NCI-H1417 treated with DMSO at 0.1 percent for 48 hours (cell line): ENCODE results near the gene CCDC13.

Experiments used
- DNase-seq: peaks from one replicate; lab custom pipeline; 2025; lab: John Stamatoyannopoulos, UW

Gene CCDC13

DNA sequence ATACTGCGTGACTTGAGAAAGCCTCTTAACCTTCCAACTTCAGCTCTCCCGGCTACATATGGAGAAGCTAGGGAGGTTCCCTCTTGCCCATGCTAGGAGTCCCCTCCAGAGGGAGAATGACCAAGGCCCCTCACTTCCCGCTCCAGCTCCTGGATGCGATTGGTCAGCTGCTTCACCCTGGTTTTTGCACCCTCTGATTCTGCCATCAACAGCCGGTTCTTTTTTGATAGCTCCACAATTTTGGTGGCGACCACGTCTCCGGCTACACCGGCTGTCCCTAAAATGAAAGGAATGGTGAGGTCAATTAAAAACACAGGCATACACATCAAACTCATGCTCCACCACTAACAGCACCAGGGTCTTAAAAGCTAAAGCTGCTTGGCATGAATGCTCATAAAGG is 20.6 kb downstream of the CCDC13 start:
- no peak for DNase-seq

DNA sequence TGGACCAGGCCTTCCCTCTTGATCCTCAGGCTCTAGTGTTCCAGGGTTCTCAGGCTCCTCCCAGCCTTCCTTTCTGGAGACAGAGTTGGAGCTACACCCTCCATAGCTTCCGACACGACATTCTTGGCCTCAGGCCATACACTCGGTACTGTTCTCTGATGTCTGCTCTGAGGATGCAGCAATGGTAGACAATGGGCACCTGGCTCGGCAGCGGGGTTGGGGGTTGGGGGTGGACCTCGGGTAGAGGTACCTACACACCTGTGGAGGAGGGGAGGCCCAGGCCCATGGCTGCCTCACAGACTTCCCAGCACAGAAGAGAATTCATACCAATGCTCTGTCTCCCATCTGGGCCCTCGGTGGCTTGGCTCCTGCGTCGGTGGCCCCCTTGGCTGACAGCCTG is 21.4 kb downstream of the CCDC13 start:
- no peak for DNase-seq

DNA sequence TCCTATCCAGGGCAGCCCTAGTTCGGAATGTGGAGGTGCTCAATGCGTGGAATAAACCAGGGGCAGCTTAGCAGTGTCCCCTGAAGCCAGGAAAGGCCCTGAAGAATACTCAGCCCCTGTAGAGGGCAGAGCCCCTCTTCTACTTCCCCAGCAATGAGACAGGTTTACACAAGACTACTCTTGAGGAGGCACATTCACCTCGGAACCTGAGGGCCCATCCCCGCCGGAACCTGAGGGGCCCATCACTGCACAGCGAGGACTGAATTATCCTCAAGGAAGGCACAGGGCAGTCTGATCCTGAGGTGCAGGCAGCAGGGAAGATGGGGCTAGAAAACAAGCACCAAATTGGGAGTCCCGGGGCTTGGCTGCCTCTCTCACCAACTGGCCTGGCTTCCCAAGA is 22.2 kb downstream of the CCDC13 start:
- no peak for DNase-seq

DNA sequence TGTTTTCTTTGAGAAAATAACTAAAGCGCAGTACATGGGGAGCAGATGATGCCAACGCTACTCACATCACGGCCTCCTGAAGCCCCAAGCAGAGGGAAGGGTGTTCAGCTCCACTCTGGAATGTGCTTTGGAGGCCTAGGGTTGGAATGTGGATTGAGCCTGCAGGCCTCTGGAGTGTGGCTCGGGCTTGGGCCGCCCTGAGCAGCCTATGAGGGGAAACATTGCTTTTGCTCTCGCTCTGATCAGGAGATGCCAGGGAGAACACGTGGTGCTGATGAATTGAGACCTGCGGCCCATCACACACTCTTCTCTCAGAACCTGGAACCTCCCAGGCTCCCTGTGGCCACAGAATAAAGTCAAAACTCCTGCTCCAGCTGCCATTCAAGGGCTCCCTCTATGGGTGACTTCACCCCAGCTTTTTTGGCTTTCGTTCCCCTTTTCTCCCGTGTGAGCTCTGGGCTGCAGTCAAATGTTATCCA is 23.3 kb downstream of the CCDC13 start:
- DNase-seq = no peak

DNA sequence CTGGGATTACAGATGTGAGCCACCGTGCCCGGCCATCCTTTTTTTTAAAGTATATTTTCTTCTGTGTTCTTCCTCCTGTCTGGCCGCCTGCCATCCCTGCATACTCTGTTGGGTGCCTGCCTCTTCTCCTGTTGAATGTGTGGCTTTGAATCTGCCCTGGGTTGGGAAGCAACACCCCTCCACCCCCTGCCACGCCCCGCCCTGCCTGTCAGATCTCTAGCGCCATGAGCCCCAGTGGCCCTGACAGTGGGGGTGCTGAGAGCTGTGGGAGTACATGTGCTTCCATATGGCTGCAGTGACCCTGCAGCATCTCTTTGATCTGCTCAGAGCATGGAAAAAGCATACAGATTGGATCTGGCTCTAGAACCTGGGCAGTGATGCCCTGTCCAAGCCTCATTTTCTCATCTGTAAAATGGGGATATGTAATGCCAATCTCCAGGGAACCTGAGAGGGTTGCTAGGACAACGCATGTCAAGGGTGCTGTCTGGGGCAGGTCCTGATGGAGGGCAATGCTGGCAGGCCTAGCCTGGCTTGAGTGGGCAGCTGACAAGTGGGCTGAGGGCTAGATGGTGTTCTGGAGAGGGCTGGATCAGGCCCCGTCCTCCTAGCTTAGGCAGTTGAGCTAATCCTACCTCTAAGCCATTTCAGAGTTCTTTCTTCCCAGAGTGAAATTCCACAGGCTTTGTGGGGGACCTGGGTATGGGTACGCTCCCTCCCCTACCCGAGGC is 23.9 kb downstream of the CCDC13 start:
- DNase-seq = no peak

DNA sequence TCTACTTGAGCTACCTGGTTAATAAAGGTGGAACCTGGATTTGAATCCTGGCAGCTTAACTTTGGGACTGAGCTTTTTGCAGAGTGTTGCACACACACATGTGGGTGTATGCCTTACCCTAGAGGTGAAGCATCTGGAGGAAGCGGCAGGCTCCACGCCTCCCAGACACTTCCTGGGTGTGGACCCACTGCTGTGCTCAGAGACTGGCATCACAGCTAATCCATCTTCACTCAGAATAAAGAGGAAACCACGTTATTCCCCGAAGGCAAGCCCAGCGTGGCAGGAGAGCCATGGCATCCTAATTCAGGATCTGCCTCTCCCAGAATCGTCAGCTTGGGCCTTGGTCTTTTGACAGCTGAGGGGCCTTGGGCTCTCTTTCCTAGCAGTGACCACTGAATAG is 25.5 kb downstream of the CCDC13 start:
- no peak for DNase-seq

DNA sequence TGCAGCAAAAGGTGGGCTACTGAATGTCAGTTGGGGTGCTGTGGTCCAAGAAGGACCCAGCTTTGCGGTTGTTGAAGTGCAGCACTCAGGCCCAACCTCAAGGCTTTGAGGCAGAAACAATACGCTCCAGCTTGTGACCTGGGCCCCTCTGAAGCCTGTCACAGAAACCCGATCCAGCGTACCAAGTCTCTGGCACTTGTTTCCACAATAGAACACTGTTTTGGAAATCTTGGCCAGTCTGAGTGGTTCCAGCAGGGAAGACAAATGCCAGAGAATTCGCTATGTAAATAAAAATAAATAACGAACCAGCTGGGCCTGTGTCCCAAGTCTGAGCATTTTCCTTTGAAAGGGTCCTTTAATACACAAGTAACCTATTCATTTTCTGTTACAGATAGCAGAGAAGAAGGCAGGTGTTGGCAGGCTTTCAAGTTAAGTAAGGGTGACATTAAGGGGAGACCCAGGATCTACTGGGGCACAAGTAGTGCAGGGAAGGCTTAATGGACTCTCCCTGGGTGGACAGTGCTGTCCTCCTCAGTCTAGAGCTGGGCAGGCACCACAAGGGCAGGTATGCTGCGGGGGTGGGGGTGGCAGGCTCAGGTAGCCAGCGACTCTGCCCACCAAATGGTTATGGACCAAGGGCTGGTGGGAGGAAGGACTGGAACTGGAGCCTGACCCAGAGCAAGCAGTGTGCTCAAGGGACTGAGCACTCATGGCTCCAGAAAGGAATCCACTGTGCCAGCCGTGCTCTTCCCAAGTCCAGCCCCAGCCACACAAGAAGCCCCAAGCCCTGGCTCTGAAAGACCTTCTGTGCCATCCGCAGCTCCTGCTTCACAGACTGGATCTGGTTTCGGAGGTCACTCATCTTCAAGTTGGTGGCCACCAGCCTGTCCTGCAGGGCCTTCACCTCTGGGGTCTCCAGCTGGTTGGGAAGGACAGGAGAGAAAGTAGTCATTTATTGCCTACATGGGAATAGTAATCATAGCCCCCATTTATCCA is 26.3 kb downstream of the CCDC13 start:
- DNase-seq = no peak

DNA sequence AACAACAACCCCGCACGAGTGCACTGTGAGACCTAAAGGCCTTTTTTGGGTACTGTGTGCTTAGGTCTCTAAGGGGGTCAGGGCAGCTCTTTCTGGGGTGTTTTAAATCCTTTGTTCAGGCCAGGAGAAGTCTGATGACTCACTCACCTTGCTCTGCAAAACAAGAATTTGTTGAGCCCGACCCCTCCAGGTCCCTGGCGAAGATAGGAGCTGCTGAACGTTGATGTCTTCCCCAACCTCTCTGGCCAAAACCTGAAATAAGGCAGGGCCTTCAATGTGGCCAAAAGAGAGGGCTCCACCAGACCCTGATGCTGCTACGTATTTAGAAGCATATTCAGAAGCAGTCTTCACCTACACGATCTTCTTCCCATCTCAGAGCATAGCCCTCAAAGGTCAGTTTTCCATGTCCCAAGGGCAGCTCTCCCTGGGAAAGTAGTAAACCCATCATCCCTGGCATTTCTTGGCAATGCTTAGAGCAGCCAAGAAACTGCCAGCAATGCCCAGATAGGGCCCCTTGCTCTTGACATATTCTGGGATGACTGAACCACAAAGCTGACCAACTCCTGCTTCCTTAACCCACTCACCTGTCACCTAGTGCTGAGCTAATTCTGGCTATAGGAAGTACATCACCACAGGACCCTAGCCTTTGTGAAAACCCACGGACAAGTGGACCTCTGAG is 27.1 kb downstream of the CCDC13 start:
- no peak for DNase-seq

DNA sequence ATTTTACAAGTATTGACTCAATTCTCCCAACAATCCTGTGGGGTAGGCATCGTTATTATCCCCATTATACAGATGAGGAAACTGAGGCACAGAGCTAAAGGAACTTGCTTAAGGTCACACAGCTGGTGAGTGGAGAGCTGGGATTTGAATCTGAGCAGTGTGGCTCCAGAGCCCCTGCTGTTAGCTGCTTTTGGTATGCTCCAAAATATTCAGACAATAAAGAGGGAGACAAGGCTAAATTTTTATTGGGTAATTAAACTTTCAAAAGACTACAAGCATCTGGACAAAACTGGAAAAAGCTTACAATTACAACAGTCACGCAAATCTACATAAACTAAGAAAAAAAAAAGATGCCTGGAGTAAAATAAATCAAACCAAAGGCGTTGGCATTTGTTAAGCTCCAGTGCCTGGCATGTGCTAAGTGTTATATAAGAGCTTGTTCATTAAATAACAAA is 27.7 kb downstream of the CCDC13 start:
- no peak for DNase-seq

DNA sequence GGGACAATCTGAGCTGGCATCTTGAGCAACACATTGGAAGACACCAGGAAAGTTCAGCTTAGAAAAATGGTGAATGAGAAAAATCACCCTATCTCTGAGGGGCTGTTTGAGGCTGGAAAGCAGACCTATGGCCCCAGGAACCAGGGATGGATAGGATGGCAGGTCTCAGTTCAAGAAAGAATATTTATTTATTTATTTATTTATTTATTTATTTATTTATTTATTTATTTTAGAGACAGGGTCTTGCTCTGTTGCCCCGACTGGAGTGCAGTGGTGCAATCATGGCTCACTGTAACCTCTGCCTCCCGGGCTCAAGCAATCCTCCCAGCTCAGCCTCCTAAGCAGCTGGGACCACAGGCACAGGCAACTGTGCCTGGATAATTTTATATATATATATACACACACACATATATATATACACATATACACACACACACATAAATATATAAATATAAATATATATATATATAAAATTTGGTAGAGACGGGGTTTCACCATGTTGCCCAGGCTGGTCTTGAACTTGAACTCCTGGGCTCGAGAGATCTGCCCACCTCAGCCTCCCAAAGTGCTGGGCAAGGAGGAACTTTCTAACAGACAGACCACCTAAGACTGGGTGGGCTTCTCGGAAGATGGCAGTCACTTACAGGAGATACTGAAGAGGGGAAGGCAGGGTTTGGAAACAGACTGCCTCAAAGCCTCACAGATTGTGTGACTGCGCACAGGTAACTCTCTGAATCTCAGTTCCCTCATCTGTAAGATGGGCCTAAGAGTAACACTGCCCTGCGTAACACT is 29.7 kb downstream of the CCDC13 start:
- DNase-seq = no peak

DNA sequence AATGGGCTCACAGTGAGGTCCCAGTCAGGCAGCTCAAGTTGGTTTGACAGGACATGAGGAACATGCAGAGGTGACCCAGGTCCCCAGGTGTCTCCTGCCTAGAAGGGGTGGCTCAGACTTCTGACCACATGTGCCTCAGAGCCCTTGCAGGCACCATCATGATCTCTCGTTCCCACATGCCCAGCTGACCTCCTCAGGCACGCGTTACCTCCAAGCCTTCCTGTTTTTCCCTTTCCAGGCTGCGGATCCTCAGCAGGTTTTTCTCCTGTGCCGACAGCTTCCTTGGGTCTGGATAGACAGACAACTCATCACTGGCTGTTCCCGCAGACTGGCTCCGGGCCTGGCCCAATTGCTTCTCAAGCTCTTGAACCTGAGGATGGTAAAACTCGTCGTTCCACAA is 30.4 kb downstream of the CCDC13 start:
- no peak for DNase-seq

DNA sequence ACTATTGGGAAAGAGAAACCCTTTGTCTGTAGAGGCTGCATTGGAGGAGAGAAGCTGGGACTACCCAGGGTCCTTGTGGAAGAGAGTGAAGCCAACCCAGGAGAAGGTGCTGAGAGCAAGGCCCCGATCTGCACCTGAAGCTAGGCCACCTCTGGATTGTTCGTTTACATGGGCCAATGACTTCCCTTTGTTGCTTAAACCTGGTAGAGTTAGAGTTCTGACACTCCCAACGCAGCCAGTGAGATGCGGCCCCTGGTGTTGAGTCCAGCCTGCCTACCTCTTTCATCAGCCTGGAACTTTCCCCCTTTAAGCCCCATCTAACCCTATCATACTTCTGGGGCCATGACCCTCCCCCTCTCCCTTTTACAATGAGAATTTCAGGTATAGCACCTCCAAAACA is 30.8 kb downstream of the CCDC13 start:
- DNase-seq = no peak

DNA sequence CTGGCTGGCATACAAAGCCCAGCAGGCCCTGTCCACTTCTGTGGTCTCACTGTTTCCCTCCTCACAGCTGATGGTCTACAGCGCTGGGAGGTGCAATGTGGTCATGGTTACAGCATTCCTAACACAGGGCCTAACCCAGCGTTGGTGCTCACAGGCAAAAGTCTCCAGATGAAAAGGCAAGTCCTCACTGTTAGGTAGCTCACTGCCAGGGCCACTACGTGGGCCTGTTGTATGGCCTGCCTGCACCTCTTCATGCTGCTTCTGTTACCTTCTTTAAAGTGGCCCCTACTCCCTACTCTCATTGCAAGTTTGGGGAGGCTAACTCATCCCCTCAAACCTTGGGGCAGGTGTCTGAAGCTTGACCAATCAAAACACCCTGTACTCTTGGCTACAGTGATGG is 31.3 kb downstream of the CCDC13 start:
- DNase-seq = no peak

DNA sequence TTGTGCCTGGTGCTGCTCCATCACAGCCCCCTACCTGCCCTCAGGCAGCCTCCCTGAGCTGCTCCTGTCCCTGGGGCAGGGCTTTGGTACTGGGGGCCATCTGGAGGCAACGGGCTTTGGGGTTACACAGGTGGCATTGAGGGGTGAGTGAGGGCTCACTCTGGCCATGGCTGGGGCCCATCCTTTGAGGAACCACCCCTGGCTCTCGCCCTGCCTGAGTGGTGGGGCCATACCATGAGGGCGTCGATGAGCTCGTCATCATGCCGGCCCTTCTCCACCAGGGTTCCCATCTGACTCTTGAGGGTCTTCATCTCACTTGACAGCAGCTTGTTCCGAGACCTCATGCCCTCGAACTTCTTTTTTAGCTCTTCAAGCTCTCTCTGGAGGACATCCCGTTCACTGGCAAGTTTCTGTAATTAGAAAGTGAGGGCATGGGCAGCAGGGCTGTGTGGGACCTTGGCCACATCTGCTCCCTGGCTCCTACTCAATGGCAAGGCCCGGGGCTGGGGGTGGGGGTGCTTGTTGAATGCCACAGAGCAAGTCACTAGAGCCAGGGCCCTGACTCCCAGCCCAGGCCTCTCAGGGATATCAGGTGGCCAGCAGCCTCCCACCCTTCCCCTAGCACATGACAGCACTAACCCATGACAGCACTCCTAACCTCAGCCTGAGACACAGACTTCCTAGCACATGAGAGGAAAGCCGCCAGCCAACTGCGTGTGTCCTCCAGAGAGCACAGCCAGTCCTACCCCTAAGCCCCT is 33.5 kb downstream of the CCDC13 start:
- DNase-seq = no peak

DNA sequence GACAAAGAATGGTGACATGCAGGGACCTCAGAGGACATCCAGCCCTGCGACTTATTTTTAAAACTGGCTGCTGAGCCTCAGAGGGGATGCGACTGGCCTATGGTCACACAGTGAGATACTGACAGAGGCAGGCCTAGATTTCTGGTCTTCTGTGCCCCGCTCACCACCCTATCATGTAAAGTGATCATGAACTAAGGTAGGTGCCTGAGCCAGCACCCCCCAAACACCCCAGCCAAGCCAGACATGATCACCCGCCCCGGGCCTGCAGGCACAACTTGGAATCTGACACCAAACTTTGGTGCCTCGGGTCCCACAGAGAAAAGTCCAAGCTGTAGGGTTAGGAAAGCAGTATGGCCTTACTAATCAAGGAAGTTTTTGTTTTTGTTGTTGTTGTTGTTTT is 36.5 kb downstream of the CCDC13 start:
- DNase-seq = no peak

DNA sequence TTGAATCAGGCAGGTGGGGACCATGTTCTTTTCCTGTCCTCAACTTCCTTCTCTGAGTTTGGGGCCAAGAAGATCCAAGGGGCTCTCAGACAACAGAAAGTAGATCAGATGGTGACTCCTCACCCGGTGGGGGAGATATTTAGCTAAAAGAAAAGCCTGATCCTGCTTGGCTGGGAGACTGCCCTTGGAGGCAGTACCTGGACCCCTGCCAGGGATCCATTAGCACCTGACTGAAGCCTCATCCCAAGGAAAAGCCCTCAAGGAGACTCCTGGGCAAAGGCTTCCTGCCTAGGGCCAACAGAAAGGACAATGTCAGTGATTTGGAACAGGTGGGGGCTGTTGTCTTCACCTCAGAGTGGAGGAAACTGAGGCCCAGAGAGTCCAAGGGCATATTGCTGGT is 37.0 kb downstream of the CCDC13 start:
- DNase-seq = no peak

DNA sequence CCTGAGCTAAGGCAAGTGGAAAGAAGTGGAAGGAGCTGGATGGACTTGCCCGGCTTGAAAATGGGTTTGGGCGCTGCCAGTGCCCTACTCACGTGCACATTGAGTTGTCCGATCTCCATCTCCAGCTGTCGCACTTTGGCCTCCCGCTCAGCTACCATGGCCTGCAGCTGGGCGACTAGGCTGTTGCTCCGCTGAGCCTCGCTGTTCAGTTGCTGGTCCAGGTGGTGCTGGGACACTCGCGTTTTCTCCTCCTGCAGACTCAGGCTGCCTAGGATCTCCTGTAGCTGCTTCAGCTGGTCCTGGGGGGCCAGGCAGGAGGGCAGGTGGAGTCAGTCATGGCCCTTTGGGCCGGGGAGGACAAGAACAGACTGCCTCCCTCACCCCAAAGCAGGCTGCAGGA is 37.4 kb downstream of the CCDC13 start:
- DNase-seq = no peak

DNA sequence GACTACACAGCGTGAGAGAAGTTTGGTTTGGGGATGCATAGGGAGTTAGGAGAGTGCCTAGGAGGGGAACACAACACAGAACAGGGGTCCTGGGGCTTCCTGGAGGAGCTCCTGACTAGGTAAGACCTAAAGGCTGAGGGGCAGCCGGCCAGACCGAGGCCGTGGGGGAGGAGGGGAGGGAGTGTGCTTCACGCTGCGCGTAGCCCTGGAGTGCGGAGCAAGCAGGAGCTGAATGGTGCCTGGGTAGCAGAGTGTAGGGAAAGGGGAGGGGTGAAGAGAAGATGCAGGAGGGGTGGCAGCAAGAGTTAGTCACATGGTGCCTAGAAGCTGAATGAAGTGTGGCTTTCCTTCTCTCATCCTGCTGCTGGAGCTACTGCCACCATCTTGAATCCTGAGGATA is 38.0 kb downstream of the CCDC13 start:
- DNase-seq = no peak

DNA sequence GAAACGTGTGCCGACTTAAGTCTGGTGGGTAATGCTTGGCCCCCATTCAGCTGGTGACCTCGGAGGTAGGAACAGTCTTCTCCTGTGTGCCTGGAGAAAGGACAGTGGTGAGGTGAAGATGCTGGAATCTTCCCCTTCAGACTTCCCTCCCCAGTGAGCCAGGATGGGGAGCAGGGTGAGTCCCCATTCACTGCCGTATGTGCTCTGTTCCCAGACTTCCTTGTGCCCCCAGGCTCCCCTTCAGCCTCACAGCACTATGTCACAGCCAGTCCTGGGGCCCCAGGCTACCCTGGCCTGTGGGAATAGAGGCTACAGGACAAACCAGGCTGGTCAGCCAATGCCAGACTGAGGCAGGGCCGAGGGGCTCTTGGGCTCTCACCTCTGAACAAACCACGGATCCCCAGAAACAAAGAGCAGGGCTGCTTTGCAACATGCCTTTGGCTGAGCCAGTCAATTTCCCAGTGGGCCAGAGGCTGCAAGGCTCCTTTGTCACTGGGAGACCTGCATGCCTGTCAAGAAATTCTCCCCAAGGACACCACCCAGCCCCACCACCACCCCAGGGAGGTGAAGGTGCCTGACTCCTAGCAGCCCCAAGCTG is 38.7 kb downstream of the CCDC13 start:
- DNase-seq = no peak

DNA sequence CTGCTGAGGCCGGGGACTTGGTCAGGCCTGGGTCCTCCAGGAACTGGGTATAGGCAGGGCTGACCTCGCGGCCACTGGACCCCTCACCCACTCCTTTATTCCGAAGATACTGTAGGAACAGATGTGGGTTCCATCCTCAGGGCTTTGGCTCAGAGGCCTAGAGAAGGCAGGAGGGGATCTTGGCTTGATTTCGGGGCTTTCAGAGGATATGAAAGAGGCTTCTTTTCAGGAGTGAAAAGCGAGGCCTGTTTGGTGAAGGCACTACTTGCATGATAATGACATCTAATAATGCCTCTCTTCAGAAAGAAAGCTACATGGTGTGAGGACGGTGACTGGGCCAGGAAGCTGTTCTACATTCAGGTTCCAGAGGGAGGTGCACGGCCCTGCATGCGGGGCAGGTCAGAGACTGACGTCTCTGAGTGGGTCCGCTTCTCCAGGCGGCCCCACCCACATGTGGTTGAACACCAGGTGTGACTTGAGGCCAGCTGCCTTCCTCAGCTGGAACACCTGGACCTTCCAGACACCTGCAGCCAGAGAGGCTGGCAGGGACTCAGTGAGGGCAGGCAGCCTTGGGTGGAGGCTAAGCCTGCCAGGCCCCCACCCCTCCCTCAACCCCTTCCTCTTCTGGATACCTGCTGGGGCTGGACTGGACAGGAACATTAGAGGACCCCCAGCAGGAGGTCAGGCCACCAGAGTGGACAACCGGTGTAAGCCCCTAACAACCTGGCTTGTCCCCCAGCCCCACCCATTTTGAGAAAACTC is 39.4 kb downstream of the CCDC13 start:
- DNase-seq = no peak
